ENCODE data around the gene NEO1. TPM values are rescaled to one million over a fixed set of nuclear protein-coding genes. Genes with fewer than 3 reads are reported as not detected.

NEO1 gene
- total RNA-seq, 1 donor from 2014 or later = 5.6 TPM

DNA sequence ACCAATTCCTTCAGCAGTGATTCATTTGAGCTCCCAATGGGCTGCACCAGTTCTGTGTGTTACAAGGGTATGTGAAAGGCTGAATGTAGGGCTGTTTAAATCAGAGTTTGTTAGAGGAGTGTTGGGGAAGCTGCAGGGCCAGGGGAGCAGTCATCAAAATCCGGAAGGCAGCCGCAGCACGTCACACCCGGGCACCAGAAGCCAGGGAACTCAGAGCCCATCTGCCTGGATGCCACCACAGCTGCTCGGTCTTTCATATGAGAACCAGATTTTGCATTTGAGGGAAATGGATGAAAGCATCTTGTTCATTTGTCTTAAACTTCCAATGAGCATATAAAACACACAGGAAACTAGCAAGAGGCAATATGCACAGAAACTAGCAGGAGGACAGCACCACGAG, 24.2 kb upstream of the NEO1 start:
- intact Hi-C loops (cut with micrococcal nuclease) = no loop called here

DNA sequence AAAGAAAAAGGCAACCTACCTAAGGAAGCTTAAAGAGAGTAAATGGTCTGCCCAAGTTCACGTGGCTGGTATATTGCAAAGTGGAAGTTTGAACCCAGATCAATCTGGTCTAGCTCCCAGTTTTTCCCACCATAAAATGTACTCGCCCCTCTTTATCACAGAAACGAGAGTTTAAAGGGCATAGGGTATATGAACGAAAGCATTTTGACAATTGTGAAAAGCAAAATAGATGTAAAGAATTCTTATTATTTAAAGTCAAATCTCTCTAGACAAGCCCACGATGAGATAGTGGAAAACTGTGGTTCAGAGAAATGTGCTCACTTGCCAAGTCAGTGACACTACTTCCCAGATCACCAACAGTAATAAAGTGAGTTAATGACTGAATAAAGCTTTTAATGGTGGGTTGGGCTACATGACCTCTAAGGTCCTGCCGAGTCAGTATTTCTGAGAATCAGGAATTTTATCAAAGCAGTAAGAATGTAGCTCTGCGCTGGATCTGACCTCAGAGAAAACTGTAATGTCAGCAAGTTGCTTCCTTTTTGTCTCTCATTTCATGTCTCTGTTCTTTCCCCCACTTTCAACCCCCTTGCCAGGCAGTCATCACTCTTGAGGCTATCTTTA, 23.3 kb upstream of the NEO1 start:
- intact Hi-C loops (cut with micrococcal nuclease) = no loop called here

DNA sequence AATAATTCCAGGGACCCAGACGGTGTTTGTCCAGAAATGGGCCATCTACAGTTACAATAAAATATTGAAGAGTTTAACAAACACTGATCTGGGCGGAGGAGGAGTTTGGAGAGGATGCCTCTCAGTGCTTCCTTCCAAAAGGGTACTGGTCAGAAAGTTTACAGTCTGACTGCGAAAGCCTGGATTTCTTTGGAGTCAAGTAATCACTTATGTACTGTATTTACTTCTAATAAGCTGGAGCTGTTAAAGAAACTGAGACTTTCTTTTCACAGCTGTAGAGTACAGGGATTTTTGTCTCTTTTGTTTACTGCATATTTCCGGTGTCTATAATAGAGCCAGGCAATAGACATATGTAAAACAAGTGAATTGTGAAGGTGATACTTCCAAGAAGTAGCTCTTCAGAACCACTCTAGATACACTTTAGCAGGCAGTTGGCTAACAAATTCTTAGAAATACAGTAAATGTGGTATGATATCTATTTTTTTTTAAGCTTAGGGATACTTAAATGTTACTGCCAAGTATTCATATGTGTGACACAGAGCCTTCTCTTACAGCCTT, 22.1 kb upstream of the NEO1 start:
- intact Hi-C loops (cut with micrococcal nuclease) = no loop called here

DNA sequence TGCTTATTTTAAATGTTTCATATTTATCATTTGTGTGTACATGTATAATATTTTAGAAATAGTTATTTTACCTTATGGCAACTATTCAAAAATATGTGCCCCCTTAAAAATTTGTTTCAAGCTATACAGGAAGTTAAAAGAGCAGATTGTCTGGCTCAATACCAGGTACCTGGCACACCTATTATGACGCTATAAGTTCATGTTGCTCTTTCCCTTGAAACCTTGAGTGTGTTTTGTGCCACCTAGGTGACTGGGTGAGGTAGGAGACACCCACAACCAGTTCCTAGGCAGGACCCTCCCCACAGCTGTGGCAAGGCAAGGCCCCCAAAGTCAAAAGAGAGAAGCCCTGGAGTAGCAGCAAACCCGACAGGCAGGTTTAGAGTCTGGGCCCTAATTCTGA, 20.6 kb upstream of the NEO1 start:
- intact Hi-C loops (cut with micrococcal nuclease) = no loop called here

DNA sequence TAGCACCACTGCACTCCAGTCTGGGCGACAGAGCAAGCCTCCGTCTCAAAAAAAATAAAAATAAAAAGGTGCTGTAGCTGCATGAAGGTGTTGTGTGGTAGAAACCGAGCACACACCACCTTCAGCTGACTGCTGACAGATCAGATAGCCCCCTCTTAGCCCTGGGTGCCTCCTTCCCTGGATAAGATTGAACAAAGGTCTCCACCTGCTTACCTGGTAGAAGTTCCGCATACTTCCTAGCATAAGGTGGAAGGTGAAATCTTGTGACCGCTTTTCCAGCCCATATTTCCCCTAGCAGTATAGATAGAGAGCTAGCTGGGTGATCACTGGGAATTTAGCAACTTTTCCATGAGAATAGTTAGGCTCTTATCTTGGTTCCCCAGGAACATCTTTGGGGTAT, 18.7 kb upstream of the NEO1 start:
- intact Hi-C loops (cut with micrococcal nuclease) = no loop called here

DNA sequence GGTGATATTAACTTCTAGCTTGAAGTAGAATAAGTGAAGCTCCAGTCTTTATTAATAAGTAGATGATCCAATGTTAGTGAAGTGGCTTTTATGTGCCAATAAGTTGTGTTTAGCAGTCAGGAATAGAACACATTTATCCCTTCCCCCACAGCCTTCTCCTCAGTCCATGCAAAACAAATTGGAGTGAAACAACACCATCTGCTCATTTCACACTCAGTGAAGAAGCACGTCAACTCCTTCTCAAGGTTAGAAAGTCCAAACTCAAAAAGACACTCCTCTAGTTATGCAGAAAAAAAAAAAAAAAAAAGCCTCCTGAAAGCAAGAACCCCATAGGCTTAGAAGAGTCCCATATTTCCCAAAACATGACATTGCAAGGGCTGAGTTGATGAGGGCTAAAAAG, 18.0 kb upstream of the NEO1 start:
- intact Hi-C loops (cut with micrococcal nuclease) = no loop called here

DNA sequence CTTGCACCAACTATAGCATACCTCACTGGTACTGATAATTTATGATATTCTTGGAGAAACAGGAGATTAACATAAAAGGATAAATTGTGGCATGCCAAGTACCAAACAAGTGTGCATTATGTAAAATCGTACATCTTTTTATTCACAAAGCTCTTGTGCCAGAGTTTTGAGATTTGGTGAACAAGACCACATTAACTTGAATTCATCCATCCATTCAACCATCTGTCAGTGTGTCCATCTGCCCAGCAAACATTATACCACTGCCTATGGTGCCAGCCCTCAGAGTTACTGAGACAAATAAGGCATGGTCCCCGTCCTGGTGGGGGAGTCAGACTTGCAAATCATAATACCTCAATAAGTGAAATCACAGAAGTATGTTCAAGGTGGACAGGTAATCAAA, 17.0 kb upstream of the NEO1 start:
- intact Hi-C loops (cut with micrococcal nuclease) = no loop called here

DNA sequence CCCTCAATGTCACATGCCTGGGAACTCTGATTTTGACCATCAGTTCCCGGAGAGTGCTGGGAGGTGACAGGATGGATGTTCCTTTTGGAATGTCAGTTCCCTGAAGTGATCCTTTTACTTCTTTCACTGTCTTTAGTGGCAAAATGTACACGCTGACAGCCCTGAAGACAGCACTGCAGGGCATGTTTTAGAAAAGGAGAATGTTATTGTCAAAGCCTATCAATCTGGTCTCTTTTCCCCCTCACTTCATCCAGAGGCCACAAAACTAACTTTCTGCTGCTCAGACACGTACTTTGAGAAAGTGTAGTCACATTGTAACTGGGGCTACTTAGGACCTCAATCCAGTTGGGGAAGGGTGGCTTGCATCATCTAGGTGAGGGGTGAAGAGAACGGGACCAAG, 14.0 kb upstream of the NEO1 start:
- intact Hi-C loops (cut with micrococcal nuclease) = no loop called here

DNA sequence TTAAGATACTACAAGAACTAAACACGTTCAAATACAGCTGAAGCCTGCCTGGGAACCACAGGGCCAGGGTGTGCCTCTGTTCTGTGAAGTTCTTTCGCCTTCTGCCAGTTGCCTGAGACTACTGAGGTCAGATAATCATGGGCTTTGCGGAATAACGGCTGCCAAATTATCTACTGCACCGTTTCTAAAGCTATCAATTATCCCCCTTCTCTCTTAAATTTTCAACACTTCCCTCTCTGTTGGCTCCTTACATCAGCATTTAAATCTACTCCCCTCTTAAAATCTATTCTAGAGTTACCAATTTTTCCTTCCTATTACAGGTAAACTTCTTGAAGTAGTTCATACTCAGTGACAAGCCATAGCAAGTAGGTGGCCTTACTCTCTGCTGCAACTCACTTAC, 6.2 kb upstream of the NEO1 start:
- intact Hi-C loops (cut with micrococcal nuclease) = no loop called here

DNA sequence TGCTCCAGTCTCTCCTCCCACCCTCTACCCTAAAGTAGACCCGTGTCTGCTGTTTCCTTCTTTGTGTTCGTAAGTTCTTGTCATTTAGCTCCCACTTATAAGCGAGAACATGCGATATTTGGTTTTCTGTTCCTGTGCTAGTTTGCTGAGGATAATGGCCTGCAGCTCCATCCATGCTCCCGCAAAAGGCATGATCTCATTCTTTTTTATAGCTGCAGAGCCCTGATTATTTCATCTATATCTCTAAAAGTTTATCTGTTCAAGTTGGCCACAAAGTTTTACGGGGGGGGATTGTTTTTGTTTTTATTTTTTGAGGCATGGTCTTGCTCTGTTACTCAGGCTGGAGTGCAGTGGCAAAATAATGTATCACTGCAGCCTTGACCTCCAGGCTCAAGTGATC, 4.4 kb upstream of the NEO1 start:
- intact Hi-C loops (cut with micrococcal nuclease) = no loop called here

DNA sequence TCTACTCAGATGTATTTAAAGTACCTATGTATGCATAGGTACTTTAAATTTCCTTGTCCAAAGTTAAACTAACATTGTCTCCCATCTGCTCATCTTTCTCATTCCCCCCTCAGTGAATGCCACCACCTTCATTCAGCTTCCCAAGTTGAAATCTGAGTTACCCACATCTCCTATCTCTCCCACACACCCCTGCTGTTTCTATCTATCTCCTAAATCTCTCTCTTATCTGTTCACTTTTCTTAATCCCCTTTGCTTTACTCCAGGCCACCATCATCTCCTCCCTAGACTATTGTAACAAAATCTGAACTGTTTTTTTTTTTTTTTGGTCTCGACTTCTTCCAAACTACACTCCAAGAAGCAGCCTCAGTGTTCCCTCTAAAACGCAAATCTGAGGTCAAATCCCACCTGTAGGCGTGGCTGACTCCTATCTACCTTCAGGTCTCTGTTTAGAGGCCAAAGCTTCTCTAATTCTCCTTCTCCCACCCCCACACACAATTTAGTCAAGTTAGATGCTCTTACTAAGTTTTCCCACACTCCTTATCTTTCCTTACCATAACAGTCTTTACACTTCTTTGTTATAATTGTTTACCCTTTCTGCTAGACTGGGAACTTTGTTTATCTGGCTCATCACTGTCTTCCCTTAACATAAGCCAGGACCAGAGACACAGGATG, 3.5 kb upstream of the NEO1 start:
- intact Hi-C loops (cut with micrococcal nuclease) = no loop called here

DNA sequence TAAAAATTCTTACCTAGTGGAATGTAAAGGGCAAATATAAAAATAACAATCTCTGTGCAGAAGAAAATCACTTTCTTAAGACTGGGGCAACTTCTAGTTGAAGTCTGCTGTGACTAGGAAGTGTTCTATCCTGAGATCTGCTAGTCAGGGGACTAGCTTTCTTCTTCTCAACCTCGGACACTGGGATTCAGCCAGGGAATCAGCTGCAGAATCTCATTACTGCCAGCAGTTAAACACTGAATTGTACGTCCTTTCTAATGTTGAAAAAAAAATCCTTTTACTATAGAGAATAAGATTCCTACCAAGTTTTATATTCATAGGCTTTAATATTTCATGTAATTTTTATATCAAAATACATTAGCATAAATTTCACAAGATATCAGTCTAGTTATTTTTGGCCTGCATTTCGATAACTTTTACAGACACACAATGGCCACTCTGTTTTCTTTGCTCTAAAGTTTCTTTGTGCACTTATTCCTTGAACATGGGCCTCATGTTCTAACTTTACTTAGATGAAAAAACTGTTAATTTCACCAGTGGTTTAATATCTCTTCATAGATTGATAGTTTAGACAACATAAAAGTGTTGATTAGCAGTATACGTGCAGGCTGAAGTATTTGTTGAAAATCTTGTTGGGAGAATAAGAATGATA, 2.6 kb upstream of the NEO1 start:
- intact Hi-C loops (cut with micrococcal nuclease) = loop anchor here (5.0 kb wide), 3 partner anchors 583 to 817 kb away; partner anchors contain the start of genes HEXA, NPTN and PKM

DNA sequence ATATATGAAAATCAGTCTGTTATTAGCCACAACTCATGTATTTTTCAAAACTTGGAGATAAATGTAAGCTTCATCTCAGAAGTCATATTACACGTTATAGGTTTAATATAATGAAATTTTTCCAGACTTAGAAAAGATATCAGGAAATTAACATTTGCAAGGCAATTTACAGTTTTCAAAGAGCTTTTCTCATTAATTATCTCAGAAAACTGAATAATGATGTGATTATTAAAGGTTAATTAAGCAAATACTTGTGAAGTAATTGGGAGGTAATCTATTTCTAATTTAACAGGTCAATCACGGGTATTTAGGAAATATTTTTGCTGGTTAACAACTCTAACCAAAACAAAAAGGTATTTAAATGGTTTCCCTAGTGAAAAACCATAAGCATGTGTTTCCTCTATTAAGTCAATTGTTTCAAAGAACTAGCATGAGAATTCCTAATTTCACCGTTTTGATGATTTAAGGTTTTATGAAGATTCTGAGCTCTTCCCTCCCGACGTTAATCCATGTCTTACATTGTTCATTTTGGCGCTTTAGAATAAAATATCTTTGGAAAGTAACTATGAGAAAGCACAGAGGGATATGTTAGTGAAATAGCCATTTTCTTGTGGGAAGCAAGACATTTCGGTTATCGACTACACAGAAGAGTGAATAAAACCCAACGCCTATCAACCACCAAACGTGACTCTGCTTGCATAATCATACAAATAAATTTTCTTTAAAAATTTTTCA, 1.5 kb upstream of the NEO1 start:
- intact Hi-C loops (cut with micrococcal nuclease) = loop anchor here (1.0 to 5.0 kb wide), 8 partner anchors 267 to 932 kb away; partner anchors contain the start of genes ADPGK, HEXA, MYO9A and NPTN

DNA sequence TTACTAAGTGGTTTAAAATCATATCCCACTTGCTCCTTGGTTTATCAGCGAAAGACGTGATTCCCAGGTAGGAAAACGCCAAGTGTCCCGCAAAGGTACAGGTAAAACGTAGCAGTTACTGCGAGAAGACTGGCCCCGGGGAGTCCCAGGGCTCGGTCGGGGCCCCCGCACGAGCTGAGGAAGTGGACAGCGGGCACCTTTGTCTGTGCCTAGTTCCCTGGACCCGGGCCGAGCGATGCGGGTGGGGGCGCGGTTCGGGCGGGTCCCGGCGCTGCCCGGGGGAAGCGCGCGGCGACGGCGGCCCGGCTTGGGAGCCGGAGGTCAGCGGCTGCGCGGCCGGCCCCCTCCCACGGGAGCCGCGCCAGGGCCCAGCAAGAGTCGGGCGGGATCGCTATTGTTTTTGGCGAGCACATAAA, 864 bp upstream of the NEO1 start:
- intact Hi-C loops (cut with micrococcal nuclease) = loop anchor here (1.0 to 5.0 kb wide), 8 partner anchors 268 to 933 kb away; partner anchors contain the start of genes ADPGK, HEXA, MYO9A and NPTN

DNA sequence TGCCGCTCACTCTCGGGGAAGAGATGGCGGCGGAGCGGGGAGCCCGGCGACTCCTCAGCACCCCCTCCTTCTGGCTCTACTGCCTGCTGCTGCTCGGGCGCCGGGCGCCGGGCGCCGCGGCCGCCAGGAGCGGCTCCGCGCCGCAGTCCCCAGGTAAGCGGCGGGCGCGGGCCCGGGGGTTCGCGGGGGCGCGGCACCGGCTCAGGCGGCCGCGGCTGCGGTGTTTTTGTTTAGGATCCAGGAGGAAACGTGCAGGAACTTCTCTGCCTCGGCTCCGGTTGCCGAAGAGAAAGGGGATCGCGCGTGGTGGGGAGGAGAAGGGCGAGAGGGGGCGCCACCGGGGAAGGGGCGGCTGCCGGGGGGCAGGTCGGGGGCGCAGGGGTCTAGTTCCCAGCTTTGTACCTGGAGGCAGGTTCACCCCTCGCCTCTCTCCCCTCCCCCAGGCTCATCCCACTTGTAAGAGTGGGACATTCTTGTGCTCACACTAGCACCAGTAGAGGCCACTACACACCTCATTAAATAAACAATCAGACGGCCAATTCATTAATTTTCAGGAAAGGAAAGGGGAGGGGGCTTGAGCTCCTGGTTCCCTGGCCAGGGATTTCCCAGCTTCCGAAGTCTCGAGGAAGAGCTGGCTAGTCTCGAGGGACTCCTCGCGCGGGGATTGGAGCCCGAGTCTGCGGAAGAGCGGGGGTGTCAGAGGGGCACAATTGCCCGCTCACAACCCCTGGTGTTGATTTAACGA, 562 bp downstream of the NEO1 start:
- intact Hi-C loops (cut with micrococcal nuclease) = loop anchor here (1.0 to 5.0 kb wide), 5 partner anchors 28 to 821 kb away; partner anchors contain the start of genes BBS4, HEXA, HIGD2B and NPTN

DNA sequence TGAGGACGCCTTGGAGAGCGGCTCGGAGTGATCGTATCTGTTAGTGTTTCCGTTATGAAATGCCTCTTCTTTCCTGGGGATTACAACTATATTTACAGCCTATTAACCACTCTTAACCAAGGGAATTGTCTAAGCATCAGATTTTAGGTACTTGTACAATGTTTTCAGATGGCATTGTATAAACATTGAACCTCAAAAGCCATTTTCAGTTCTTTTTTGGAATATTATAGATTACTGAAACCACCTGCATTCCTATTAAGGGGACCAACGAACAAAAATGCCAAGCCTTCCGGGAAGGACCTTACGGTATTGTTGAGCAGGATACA, 1.1 kb downstream of the NEO1 start:
- intact Hi-C loops (cut with micrococcal nuclease) = loop anchor here (1.0 to 5.0 kb wide), 5 partner anchors 27 to 821 kb away; partner anchors contain the start of genes BBS4, HEXA, HIGD2B and NPTN

DNA sequence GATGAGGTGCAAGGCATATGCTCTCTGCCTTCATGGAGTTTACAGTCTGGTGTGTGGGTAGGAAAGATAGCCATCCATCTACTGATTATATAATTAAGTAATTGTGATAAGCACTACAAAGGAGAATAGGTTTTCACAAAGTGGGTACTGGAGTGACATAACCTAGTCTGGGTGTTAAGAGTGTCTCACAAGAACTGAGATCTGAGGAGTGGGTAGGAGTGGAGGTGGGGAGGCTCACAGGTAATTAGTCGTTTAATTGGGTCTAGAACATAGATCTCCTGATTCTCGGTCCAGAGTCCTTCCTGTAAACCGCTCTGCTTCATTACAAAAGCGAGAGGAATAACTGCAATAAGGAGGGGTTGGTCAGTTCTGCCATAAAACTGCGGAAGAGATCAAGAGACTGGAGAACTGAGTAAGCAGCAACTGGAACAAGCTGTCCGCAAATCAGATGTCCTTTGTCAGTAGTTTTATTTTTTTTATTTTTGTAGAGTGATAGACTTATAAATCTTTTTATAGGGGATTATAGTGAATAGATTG, 2.2 kb downstream of the NEO1 start:
- intact Hi-C loops (cut with micrococcal nuclease) = loop anchor here (5.0 kb wide), 3 partner anchors 578 to 822 kb away; partner anchors contain the start of genes HEXA, NPTN and PKM

DNA sequence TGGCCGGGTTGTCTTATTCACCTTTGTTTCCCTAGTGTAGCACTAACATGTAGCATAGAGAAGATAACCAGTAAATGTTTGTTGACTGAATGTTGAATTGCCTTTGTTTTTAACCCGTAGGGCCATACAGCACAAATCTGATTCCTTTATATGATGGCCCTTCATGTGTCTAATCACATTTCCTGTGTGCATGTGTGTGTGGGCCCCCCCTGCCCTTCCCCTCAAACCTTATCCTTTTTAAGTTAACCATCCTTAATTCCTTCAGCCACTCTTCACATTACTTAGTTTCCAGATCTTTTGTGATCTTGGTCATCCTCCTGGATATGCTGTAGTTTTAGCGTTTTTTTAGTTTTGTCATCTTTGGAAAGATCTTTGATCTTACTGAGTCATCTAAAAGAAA, 4.2 kb downstream of the NEO1 start:
- intact Hi-C loops (cut with micrococcal nuclease) = no loop called here

DNA sequence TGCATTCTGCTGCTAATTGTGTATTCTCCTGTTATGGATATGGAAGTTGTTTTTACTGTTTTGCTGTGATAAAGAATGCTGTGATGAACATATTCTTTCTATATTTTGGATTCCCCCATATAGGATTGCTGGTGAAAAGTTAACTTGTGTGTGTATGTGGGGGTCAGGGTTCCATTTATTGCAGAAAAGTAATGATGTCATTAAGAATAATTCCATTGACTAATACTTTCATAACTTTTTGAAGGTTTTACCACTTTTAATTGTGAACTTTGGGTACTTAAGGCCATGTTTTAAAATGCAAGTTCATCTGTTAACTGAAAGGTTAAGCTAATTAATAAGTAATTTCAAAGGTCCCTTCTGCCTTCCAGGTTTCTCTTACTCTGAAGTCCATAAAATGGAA, 6.2 kb downstream of the NEO1 start:
- intact Hi-C loops (cut with micrococcal nuclease) = loop anchor here (1.0 kb wide), 1 partner anchor 11 kb away; no protein-coding TSS in a partner anchor

DNA sequence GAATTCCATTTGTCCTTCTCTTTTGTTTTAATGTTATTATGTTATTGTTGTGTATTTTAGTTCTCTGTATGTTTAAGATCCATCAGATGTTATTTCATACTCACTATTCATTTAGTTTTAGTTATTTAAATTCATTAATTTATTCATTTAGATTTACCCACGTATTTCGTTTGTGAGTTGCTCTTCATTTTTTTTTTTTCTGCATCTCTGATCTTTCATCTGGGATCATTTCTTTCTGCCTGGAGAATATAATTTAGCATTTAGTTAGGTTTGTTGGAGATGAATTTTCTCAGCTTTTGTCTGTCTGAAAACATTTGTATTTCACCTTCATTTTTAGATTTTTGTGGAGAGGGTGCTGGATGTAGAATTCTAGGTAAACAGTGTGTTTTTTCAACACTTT, 12.9 kb downstream of the NEO1 start:
- intact Hi-C loops (cut with micrococcal nuclease) = no loop called here
